IPS-15b (cell line): ENCODE measurements around the gene KIRREL2.

Source experiments
- H3K27me3 ChIP-seq: one replicate; pipeline ENCODE4 v1.6.1; 2013; ENCODE audit warnings: low read length; ENCODE audit not compliant: control insufficient read depth, insufficient read depth
- H3K36me3 ChIP-seq: one replicate; pipeline ENCODE4 v1.6.1; 2013; ENCODE audit warnings: low read length; ENCODE audit not compliant: control insufficient read depth, insufficient read depth
- H3K4me1 ChIP-seq: one replicate; pipeline ENCODE4 v1.6.1; 2013; ENCODE audit warnings: mild to moderate bottlenecking, low read length; ENCODE audit not compliant: control insufficient read depth, insufficient read depth
- H3K4me3 ChIP-seq: one replicate; pipeline ENCODE4 v1.5.1; 2013; ENCODE audit warnings: low read depth, low read length
- H3K9ac ChIP-seq: one replicate; pipeline ENCODE4 v1.6.1; 2013; ENCODE audit warnings: low read depth, mild to moderate bottlenecking, low read length
- H3K9me3 ChIP-seq: one replicate; pipeline ENCODE4 v1.6.1; 2013; ENCODE audit warnings: mild to moderate bottlenecking, low read length; ENCODE audit not compliant: control insufficient read depth, insufficient read depth

Gene KIRREL2

DNA sequence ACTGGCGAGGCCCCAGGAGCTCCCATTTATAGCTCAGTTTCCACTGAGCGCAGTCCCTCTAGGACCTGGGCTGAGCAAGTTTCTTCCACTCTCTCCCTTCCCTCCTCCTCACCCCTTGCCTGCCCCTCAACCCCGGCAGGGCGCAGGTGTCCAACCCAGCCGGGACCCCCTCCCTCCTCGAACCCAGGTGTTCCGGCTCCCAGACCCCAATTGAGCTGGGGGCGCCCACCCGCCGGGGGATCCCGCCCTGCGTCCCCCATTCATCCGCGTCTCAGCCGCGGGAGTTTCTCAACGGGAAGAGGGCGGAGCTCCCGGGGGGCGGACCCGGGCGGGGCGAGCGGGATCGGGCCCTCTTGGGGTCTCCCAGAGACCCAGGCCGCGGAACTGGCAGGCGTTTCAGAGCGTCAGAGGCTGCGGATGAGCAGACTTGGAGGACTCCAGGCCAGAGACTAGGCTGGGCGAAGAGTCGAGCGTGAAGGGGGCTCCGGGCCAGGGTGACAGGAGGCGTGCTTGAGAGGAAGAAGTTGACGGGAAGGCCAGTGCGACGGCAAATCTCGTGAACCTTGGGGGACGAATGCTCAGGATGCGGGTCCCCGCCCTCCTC lies at the start of gene KIRREL2:
Gene KIRREL2, plus strand, starts transcription at position 366 of the 604 bp plus-strand sequence. Its CDS starts 209 bp downstream, at position 575.
- no peaks in the 10 kb centered on the region for H3K36me3 ChIP-seq
- H3K4me1 ChIP-seq: peaks cover 2% of the 10 kb centered on the region
- peak within 1 kb of the TSS; percentile 83 for H3K4me3 ChIP-seq
- H3K9me3 ChIP-seq: no peaks in the 10 kb centered on the region
- H3K27me3 ChIP-seq: peaks cover 70% of the 10 kb centered on the region
- no peak within 1 kb of the TSS for H3K9ac ChIP-seq

DNA sequence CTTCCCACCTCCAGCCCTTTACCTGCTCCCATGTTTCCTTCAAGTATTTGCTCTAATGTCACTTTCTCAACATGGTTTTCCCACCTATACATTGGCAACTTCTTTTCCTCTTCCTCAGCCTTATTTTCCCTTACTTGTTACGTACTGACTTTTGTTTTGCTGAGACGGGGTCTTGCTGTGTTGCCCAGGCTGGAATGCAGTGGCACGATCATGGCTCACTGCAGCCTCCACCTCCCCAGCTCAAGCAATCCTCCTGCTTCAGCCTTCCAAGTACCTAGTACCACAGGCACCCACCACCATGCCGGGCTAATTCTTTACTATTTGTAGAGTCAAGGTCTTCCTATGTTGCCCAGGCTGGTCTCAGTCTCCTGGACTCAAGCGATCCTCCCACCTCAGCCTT lies 49.1 kb upstream of the KIRREL2 start:
- Histone ChIP-seq H3K4me3 (no peak overlapping the region), H3K9ac (no peak overlapping the region), H3K9me3 (no peaks in the 10 kb centered on the region), H3K4me1 (no peaks in the 10 kb centered on the region), H3K27me3 (no peaks in the 10 kb centered on the region), H3K36me3 (no peaks in the 10 kb centered on the region)

DNA sequence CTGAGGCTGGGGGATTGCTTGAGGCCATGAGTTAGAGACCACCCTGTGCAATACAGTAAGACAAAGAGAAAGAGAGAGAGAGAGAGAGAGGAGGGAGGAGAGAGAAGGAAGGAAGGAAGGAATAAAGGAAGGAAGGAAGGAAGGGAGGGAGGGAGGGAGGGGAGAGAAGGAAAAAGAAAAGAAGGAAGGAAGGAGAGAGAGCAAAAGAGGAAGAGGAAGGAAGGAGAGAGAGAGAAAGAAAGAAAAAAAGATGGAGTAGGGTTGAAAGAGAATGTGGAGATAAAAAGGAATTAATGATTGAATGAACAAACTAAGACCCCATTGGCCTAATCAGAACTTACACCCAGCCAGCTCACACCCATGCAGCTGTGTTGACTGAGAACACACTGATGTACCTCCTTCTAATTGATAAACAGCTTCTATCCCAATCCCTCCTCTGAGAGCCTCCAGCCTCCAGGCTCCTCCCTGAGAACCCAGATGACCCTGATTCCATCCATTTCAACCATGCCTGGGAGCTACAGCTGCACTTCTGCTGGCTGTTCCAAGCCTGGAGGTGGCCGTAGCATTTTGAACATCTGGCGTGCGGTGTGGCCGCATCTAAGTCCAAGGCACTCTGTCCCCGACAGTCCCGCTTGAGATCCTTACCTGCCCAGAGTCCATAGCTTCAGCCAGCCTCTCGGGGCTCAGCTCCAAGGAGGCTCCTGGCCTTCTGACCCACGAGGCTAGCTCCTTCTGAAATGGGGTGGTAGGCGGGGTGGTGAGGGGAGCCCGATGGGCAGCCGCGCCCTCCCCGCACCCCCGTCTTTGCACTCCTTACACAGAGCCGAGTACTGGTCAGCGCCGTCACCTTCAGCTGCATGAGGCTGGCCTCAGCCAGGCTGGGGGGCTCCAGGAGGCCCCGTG lies 45.1 kb upstream of the KIRREL2 start:
- Histone ChIP-seq H3K4me3 (no peak overlapping the region), H3K9ac (no peak overlapping the region)

DNA sequence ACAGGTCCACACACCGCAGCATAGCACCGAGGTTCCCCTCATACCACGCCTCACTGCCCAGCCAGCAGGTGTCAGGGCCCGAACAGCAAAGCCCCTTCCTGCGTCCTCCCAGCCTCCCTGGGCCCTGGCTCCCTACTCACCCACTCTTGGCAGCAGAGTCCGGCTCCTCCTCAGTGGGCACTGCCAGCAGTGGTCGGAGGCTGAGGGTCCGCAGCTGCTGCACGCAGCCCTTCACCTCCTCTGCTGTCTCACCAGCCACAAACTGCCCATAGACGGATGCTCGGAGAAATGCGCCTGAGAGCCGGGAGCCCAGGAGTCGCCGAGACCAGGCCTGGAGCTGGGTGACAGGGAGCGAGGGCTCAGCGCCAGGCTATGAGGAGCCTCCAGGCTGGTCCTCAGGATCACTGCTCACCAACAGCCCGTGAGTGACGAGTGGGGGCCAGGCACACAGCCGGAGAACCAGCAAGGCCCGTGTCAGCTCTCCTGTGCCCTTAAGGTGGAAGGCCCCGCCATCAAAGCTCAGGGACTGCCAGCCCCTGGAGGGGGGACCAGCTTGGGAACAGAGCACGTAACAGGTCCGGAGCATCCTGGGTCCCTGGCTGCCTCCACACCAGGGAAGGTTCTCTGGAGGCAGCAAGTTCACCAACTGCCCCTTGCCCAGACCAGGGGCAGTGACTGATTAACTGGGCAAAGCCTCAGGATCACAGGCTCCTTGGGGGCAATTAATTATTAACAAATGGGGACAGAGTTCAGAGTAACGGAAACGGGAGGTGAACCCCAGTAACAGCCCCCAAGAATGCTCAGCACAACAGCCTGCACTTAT lies 44.3 kb upstream of the KIRREL2 start, which contains the start of gene PRODH2:
Gene PRODH2, minus strand, starts transcription at position 626 of the 823 bp plus-strand sequence. Its CDS starts 40 bp downstream, at position 586.
- Histone ChIP-seq H3K9me3 (no peaks in the 10 kb centered on the region), H3K9ac (no peak within 1 kb of the TSS), H3K27me3 (no peaks in the 10 kb centered on the region), H3K4me1 (no peaks in the 10 kb centered on the region), H3K4me3 (no peak within 1 kb of the TSS), H3K36me3 (no peaks in the 10 kb centered on the region)

More for the DNA sequence above, 45.1 kb upstream of the KIRREL2 start:
- H3K9me3 ChIP-seq: no peaks in the 10 kb centered on the region
- no peaks in the 10 kb centered on the region for H3K36me3 ChIP-seq
- H3K27me3 ChIP-seq: no peaks in the 10 kb centered on the region
- no peaks in the 10 kb centered on the region for H3K4me1 ChIP-seq

DNA sequence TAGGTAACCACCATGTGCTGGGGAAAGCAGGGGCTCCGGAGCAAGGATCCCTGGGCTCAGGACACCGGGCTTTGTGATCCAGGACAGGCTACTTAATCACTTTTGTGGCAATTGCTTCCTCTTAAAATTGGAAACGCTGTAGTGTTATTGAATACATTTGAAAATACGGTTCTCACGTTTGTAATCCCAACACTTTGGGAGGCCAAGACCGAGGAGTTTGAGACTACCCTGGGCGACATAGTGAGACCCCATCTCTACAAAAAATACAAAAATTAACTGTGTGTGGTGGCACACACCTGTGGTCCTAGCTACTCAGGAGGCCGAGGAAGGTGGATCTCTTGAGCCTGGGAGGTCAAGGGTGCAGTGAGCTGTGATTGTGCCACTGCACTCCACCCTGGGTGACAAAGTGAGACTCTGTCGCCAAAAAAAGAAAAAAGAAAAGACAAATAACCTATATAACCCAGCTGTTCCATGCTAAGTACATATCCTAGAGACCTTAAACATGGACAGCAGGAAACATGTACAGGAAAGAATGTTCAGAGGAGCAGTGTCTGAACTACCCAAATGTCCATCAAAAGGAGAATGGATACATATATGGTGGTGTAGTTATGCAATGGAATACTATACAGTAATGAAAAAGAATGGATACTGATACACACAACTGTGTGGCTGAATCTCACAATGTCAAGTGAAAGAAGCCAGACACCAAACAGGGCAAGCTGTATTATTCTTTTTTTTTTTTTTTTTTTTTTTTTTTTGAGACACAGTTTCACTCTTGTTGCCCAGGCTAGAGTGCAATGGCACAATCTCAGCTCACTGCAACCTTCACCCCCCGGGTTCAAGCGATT lies 43.4 kb upstream of the KIRREL2 start:
- H3K9me3 ChIP-seq: no peaks in the 10 kb centered on the region
- H3K4me1 ChIP-seq: no peaks in the 10 kb centered on the region
- no peak overlapping the region for H3K4me3 ChIP-seq
- no peaks in the 10 kb centered on the region for H3K36me3 ChIP-seq
- H3K9ac ChIP-seq: no peak overlapping the region
- H3K27me3 ChIP-seq: no peaks in the 10 kb centered on the region

DNA sequence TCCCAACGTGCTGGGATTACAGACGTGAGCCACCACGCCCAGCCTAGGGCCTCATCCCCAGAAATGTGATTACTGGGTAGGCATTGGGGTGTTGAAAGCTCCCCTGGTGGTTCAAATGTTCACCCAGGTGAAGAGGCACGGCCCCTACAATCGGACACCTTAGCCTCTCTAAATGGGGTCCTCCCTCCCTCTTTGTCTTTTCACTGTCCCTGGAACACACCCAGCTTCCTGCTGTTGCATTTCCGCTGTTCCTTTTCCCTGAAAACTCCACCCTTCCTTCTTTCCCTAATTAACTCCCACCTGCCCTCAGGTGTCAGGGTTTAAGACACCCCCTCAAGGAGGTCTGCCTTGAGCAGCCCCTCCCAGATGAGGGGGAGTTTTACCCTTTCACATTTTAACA lies 40.4 kb upstream of the KIRREL2 start:
- no peaks in the 10 kb centered on the region for H3K27me3 ChIP-seq
- H3K4me1 ChIP-seq: peaks cover 2% of the 10 kb centered on the region
- no peaks in the 10 kb centered on the region for H3K9me3 ChIP-seq
- no peak overlapping the region for H3K4me3 ChIP-seq
- no peaks in the 10 kb centered on the region for H3K36me3 ChIP-seq
- H3K9ac ChIP-seq: no peak overlapping the region

DNA sequence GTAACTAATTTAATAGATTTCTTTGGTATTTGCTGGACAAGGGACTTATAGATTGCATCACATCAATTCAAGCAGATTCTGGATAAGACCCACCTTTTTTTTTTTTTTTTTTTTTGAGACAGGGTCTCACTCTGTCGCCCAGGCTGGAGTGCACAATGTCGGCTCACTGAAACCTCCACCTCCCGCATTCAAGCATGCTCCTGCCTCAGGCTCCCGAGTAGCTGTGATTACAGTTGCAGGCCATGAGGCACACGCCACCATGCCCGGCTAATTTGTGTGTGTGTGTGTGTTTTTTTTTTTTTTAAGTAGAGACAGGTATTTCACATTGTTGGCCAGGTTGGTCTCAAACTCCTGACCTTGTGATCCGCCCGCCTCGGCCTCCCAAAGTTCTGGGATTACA lies 39.9 kb upstream of the KIRREL2 start:
- Histone ChIP-seq H3K4me3 (no peak overlapping the region), H3K36me3 (no peaks in the 10 kb centered on the region), H3K27me3 (no peaks in the 10 kb centered on the region), H3K4me1 (peaks cover 2% of the 10 kb centered on the region), H3K9ac (no peak overlapping the region), H3K9me3 (no peaks in the 10 kb centered on the region)

DNA sequence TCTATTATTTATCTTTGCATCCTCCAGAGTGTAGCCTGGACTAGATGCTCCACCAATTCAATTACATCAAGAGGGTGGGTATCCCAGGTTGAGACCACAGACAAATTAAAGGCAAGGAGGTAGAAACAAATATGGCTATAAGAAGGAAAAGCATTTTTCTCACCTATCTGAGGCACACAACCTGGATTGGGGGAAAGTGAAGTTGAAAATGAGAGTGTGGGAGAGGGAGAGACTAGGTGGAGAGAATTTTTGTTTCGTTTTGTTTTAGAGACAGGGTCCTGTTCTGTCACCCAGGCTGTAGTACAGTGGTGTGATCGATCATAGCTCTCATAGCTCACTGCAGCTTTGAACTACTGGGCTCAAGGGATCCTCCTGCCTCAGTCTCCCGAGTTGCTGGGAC lies 38.3 kb upstream of the KIRREL2 start:
- Histone ChIP-seq H3K9me3 (no peaks in the 10 kb centered on the region), H3K9ac (no peak overlapping the region), H3K4me3 (no peak overlapping the region), H3K27me3 (no peaks in the 10 kb centered on the region), H3K4me1 (peaks cover 2% of the 10 kb centered on the region), H3K36me3 (no peaks in the 10 kb centered on the region)

DNA sequence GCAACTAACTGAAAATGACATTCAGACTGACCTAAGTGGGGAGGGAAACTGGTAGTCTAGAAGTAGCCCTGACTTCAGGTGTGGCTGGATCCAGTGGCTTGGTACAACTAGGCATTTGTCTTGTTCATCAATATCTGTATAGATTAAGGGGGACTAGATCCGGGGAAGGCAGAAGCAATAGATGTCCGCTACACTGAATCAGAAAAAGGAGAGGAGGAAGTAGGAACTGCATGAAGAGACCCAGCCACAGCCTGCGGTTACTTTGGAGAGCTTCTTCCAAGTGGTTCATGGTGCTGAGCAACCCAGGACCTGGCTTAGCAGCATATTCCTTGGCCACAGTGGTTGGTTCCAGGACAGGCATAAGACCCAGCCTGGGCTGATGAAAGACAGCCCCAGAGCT lies 34.1 kb upstream of the KIRREL2 start:
- H3K4me3 ChIP-seq: no peak overlapping the region
- H3K9ac ChIP-seq: no peak overlapping the region

DNA sequence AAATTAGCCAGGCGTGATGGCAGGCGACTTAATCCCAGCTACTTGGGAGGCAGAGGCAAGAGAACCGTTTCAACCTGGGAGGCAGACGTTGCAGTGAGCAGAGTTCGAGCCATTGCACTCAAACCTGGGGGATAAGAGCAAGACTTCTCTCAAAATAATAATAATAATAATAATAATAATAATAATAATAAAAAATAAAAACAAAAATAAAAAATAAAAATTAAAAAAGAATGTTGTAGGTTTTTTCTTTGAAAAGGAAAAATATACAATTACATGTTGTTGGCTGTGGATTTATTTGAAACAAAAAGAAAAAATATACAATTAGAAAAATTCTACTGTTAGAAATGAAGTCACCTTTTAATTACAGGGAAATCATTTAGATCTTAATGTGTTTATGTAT lies 32.6 kb upstream of the KIRREL2 start:
- Histone ChIP-seq H3K9me3 (no peaks in the 10 kb centered on the region), H3K9ac (no peak overlapping the region), H3K4me1 (peaks cover 2% of the 10 kb centered on the region), H3K4me3 (no peak overlapping the region), H3K36me3 (no peaks in the 10 kb centered on the region), H3K27me3 (no peaks in the 10 kb centered on the region)

More for the DNA sequence above, 34.1 kb upstream of the KIRREL2 start:
- Histone ChIP-seq H3K4me1 (peaks cover 2% of the 10 kb centered on the region), H3K36me3 (no peaks in the 10 kb centered on the region), H3K27me3 (no peaks in the 10 kb centered on the region), H3K9me3 (no peaks in the 10 kb centered on the region)
